SK-N-SH treated with all-trans-retinoic acid at 6 μM for 48 hours (cell line): Measurements from ENCODE around the gene ZNF664.

ENCODE experiments used
- ARNTL ChIP-seq: fragments of 450-650 bp; formaldehyde crosslinking; IDR thresholded peaks from 2 replicates; pipeline ENCODE4 v1.5.0; 2020; ENCODE audit warnings: low read depth, mild to moderate bottlenecking, moderate library complexity, borderline replicate concordance
- BACH2 ChIP-seq: fragments of 250-450 bp; sonication (Bioruptor Pico); IDR thresholded peaks from 2 replicates; pipeline ENCODE4 v1.9.0; 2021; ENCODE audit warnings: mild to moderate bottlenecking, borderline replicate concordance
- CREB5 ChIP-seq: fragments of 250-450 bp; sonication (Bioruptor Pico); IDR thresholded peaks from 2 replicates; pipeline ENCODE4 v1.5.1; 2020; ENCODE audit warnings: low read depth, mild to moderate bottlenecking, moderate library complexity
- CSDC2 ChIP-seq: fragments of 250-450 bp; sonication (Bioruptor Pico); IDR thresholded peaks from 2 replicates; pipeline ENCODE4 v1.5.0; 2020; ENCODE audit warnings: mild to moderate bottlenecking, moderate library complexity
- ESRRG ChIP-seq: fragments of 250-450 bp; sonication (Bioruptor Pico); IDR thresholded peaks from 2 replicates; pipeline ENCODE4 v1.6.1; 2021; ENCODE audit warnings: mild to moderate bottlenecking
- TCF4 ChIP-seq: fragments of 250-450 bp; sonication (Bioruptor Pico); IDR thresholded peaks from 2 replicates; pipeline ENCODE4 v1.8.0; 2021; ENCODE audit warnings: mild to moderate bottlenecking, moderate library complexity, borderline replicate concordance
- ZC3H10 ChIP-seq: fragments of 250-450 bp; sonication (Bioruptor Pico); IDR thresholded peaks from 2 replicates; pipeline ENCODE4 v1.5.1; 2021; ENCODE audit warnings: mild to moderate bottlenecking, moderate library complexity
- ZFP3 ChIP-seq: fragments of 250-450 bp; sonication (Bioruptor Pico); IDR thresholded peaks from 2 replicates; pipeline ENCODE4 v1.5.0; 2020; ENCODE audit warnings: mild to moderate bottlenecking, moderate library complexity
- ZFP30 ChIP-seq: fragments of 450-650 bp; formaldehyde crosslinking; IDR thresholded peaks from 2 replicates; pipeline ENCODE4 v1.5.0; 2022; ENCODE audit warnings: mild to moderate bottlenecking, moderate library complexity
- ZNF565 ChIP-seq: fragments of 450-650 bp; formaldehyde crosslinking; conservative IDR thresholded peaks from 2 replicates; pipeline ENCODE4 v1.5.0; 2020; ENCODE audit warnings: low read depth, mild to moderate bottlenecking, moderate library complexity
- ZNF8 ChIP-seq: fragments of 450-650 bp; formaldehyde crosslinking; IDR thresholded peaks from 2 replicates; pipeline ENCODE4 v1.5.0; 2020; ENCODE audit warnings: mild to moderate bottlenecking, moderate library complexity
- TF ChIP-seq, protein P1 (sequence below): fragments of 250-450 bp; sonication (Bioruptor Pico); IDR thresholded peaks from 2 replicates; pipeline ENCODE4 v1.5.0; 2020; ENCODE audit warnings: mild to moderate bottlenecking, moderate library complexity
- TF ChIP-seq, protein P2 (sequence below): fragments of 250-450 bp; sonication (Bioruptor Pico); IDR thresholded peaks from 2 replicates; pipeline ENCODE4 v1.8.0; 2020; ENCODE audit warnings: mild to moderate bottlenecking, moderate library complexity, borderline replicate concordance
- TF ChIP-seq, protein P3 (sequence below): fragments of 250-450 bp; sonication (Bioruptor Pico); IDR thresholded peaks from 2 replicates; pipeline ENCODE4 v1.8.0; 2021; ENCODE audit warnings: low read depth, mild to moderate bottlenecking, moderate library complexity, borderline replicate concordance

DNA sequence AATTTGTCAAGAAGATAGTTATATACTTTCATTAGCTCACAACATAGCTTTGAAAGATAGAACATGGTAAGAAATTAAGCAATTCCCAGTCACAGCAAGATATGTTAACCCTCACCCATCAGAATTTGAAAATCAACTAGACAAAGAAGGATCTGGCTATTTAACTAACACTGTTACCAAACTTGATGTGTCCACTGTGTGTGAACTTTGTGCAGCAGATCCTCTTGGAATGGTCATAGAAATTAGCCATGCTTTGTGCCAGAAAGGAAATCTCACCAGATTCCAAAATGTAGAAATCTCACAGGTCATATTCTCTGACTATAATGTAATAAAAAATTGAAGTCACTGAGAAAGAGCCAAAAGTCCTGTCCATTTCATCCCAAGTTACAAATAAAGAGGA is 46.1 kb downstream of the ZNF664 start:
- TF ChIP-seq ARNTL (CRISPR knock-in tag), result no peak
- no peak for TF ChIP-seq ESRRG
- no peak for TF ChIP-seq ZFP3 (CRISPR knock-in tag)
- TF ChIP-seq, protein P1, sequence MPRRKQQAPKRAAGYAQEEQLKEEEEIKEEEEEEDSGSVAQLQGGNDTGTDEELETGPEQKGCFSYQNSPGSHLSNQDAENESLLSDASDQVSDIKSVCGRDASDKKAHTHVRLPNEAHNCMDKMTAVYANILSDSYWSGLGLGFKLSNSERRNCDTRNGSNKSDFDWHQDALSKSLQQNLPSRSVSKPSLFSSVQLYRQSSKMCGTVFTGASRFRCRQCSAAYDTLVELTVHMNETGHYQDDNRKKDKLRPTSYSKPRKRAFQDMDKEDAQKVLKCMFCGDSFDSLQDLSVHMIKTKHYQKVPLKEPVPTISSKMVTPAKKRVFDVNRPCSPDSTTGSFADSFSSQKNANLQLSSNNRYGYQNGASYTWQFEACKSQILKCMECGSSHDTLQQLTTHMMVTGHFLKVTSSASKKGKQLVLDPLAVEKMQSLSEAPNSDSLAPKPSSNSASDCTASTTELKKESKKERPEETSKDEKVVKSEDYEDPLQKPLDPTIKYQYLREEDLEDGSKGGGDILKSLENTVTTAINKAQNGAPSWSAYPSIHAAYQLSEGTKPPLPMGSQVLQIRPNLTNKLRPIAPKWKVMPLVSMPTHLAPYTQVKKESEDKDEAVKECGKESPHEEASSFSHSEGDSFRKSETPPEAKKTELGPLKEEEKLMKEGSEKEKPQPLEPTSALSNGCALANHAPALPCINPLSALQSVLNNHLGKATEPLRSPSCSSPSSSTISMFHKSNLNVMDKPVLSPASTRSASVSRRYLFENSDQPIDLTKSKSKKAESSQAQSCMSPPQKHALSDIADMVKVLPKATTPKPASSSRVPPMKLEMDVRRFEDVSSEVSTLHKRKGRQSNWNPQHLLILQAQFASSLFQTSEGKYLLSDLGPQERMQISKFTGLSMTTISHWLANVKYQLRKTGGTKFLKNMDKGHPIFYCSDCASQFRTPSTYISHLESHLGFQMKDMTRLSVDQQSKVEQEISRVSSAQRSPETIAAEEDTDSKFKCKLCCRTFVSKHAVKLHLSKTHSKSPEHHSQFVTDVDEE (CRISPR knock-in tag), result no peak
- TF ChIP-seq CSDC2, result no peak
- TF ChIP-seq, protein P2, sequence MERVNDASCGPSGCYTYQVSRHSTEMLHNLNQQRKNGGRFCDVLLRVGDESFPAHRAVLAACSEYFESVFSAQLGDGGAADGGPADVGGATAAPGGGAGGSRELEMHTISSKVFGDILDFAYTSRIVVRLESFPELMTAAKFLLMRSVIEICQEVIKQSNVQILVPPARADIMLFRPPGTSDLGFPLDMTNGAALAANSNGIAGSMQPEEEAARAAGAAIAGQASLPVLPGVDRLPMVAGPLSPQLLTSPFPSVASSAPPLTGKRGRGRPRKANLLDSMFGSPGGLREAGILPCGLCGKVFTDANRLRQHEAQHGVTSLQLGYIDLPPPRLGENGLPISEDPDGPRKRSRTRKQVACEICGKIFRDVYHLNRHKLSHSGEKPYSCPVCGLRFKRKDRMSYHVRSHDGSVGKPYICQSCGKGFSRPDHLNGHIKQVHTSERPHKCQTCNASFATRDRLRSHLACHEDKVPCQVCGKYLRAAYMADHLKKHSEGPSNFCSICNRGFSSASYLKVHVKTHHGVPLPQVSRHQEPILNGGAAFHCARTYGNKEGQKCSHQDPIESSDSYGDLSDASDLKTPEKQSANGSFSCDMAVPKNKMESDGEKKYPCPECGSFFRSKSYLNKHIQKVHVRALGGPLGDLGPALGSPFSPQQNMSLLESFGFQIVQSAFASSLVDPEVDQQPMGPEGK (CRISPR knock-in tag), result no peak
- TF ChIP-seq BACH2 (CRISPR knock-in tag), result no peak
- TF ChIP-seq, protein P3, sequence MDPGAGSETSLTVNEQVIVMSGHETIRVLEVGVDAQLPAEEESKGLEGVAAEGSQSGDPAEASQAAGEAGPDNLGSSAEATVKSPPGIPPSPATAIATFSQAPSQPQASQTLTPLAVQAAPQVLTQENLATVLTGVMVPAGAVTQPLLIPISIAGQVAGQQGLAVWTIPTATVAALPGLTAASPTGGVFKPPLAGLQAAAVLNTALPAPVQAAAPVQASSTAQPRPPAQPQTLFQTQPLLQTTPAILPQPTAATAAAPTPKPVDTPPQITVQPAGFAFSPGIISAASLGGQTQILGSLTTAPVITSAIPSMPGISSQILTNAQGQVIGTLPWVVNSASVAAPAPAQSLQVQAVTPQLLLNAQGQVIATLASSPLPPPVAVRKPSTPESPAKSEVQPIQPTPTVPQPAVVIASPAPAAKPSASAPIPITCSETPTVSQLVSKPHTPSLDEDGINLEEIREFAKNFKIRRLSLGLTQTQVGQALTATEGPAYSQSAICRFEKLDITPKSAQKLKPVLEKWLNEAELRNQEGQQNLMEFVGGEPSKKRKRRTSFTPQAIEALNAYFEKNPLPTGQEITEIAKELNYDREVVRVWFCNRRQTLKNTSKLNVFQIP (CRISPR knock-in tag), result no peak
- no peak for TF ChIP-seq TCF4
- TF ChIP-seq ZC3H10, result no peak
- TF ChIP-seq ZFP30, result no peak
- TF ChIP-seq CREB5, result no peak
- TF ChIP-seq ZNF8 (CRISPR knock-in tag), result no peak
- TF ChIP-seq ZNF565 (CRISPR knock-in tag), result no peak
